Chondrocyte (in vitro differentiated cells): ENCODE results near the gene NDUFA8. TPM values are rescaled to one million over a fixed set of nuclear protein-coding genes. Genes with fewer than 3 reads are reported as not detected.

Experiments used
- DNase-seq: peaks from one replicate; pipeline ENCODE4 v3.0.0; 2021; ENCODE audit warnings: mixed read lengths, low spot score
- H3K27ac Mint-ChIP-seq: one replicate; pipeline ENCODE4 v1.8.0; 2021; ENCODE audit warnings: mild to moderate bottlenecking, moderate library complexity, mixed read lengths; ENCODE audit not compliant: unreplicated experiment
- H3K27me3 Mint-ChIP-seq: 2 replicates; pipeline ENCODE4 v1.8.0; 2021; ENCODE audit warnings: low read depth, mixed read lengths
- H3K36me3 Mint-ChIP-seq: 2 replicates; pipeline ENCODE4 v1.8.0; 2021; ENCODE audit warnings: low read depth, mixed read lengths
- H3K4me1 Mint-ChIP-seq: 2 replicates; pipeline ENCODE4 v1.8.0; 2021; ENCODE audit warnings: low read depth, mild to moderate bottlenecking, mixed read lengths
- H3K4me3 Mint-ChIP-seq: one replicate; pipeline ENCODE4 v1.8.0; 2021; ENCODE audit warnings: mild to moderate bottlenecking, moderate library complexity, mixed read lengths; ENCODE audit not compliant: unreplicated experiment
- H3K9me3 Mint-ChIP-seq: 2 replicates; pipeline ENCODE4 v1.8.0; 2021; ENCODE audit warnings: low read depth, mixed read lengths
- CTCF ChIP-seq: fragments of 200-600 bp; sonication (generic); IDR thresholded peaks from 2 replicates; pipeline ENCODE4 v1.5.0; 2021; ENCODE audit warnings: antibody characterized with exemption, mild to moderate bottlenecking, moderate library complexity
- total RNA-seq: library from RNA; stranded (reverse); gene quantifications from 3 replicates; pipeline ENCODE4 v1.2.1, GENCODE V29; 2021

NDUFA8 gene
- total RNA-seq, 1 donor from 2014 or later, result 47.9 TPM

- H3K9me3 Mint-ChIP-seq, result no peaks in the 10 kb centered on the region
- peaks cover 2% of the 10 kb centered on the region for H3K27me3 Mint-ChIP-seq
Observed at GRCh38 chr9:122141671-122142070, 17.9 kb downstream of the NDUFA8 start.

GRCh38 chr9:122140368-122141193 lies 19.0 kb downstream of the NDUFA8 start:
- DNase-seq, result no peak
- Mint-ChIP-seq H3K36me3 (peaks cover 21% of the 10 kb centered on the region), H3K27ac (no peak overlapping the region), H3K9me3 (no peaks in the 10 kb centered on the region), H3K4me3 (no peak overlapping the region), H3K4me1 (no peaks in the 10 kb centered on the region), H3K27me3 (peaks cover 2% of the 10 kb centered on the region)
- no peak for TF ChIP-seq CTCF

More at GRCh38 chr9:122141671-122142070, 17.9 kb downstream of the NDUFA8 start:
- Mint-ChIP-seq H3K27ac (no peak overlapping the region), H3K4me1 (no peaks in the 10 kb centered on the region), H3K36me3 (peaks cover 23% of the 10 kb centered on the region), H3K4me3 (no peak overlapping the region)
- no peak for TF ChIP-seq CTCF
- no peak for DNase-seq

GRCh38 chr9:122138560-122139268 lies 20.9 kb downstream of the NDUFA8 start:
- Mint-ChIP-seq H3K9me3 (no peaks in the 10 kb centered on the region), H3K4me1 (peaks cover 5% of the 10 kb centered on the region), H3K36me3 (peaks cover 8% of the 10 kb centered on the region), H3K27me3 (peaks cover 2% of the 10 kb centered on the region), H3K27ac (no peak overlapping the region), H3K4me3 (no peak overlapping the region)
- no peak for DNase-seq
- TF ChIP-seq CTCF, result no peak

GRCh38 chr9:122135529-122135859 lies 24.1 kb downstream of the NDUFA8 start:
- H3K27ac Mint-ChIP-seq, result no peak overlapping the region
- H3K4me1 Mint-ChIP-seq, result peaks cover 14% of the 10 kb centered on the region
- no peaks in the 10 kb centered on the region for H3K9me3 Mint-ChIP-seq
- TF ChIP-seq CTCF, result no peak
- DNase-seq, result no peak
- no peak overlapping the region for H3K4me3 Mint-ChIP-seq
- peaks cover 6% of the 10 kb centered on the region for H3K27me3 Mint-ChIP-seq
- no peaks in the 10 kb centered on the region for H3K36me3 Mint-ChIP-seq

GRCh38 chr9:122134822-122135528 lies 24.6 kb downstream of the NDUFA8 start:
- peak; percentile 14 for TF ChIP-seq CTCF
- Mint-ChIP-seq H3K27me3 (peaks cover 6% of the 10 kb centered on the region), H3K9me3 (no peaks in the 10 kb centered on the region), H3K27ac (peak overlapping the region; percentile 22), H3K4me1 (peaks cover 14% of the 10 kb centered on the region), H3K36me3 (no peaks in the 10 kb centered on the region), H3K4me3 (no peak overlapping the region)
- DNase-seq, result no peak
